Stimulated activated CD4-positive, alpha-beta T cell treated with anti-CD3 and anti-CD28 coated beads, Interleukin-4, amount 100 ng/mL, for 1 hour (primary cell): Measurements from ENCODE around the gene TOR1A.
"Not testable (repeated sequence)": the region's sequence is repeated elsewhere in the genome, so short reads cannot be mapped to it uniquely, and the experiment has no call there.

Source experiments
- DNase-seq: peaks from one replicate; pipeline ENCODE4 v3.0.0-alpha.2; 2020

Gene TOR1A

GRCh38 chr9:129779560-129780190 is 44.3 kb downstream of the TOR1A start:
- no peak for DNase-seq

GRCh38 chr9:129778469-129778868 is 45.5 kb downstream of the TOR1A start:
- no peak for DNase-seq

GRCh38 chr9:129777769-129778130 is 46.2 kb downstream of the TOR1A start:
- DNase-seq, result no peak

- DNase-seq, result peak; percentile 14
These were observed 46.8 kb downstream of the TOR1A start for GRCh38 chr9:129776938-129777768.

- DNase-seq, result no peak
These were observed 47.4 kb downstream of the TOR1A start for GRCh38 chr9:129776566-129776937.

GRCh38 chr9:129776096-129776495 is 47.8 kb downstream of the TOR1A start:
- DNase-seq, result not testable (repeated sequence)

- no peak for DNase-seq
These were observed 48.5 kb downstream of the TOR1A start for GRCh38 chr9:129775448-129775798.

- DNase-seq, result no peak
These were observed 49.0 kb downstream of the TOR1A start for GRCh38 chr9:129774791-129775447.

GRCh38 chr9:129773262-129774048 is 50.5 kb downstream of the TOR1A start:
- DNase-seq, result no peak

- DNase-seq, result no peak
These were observed 53.2 kb downstream of the TOR1A start for GRCh38 chr9:129770741-129771140.

- DNase-seq, result no peak
These were observed 54.3 kb downstream of the TOR1A start for GRCh38 chr9:129769669-129770068.

GRCh38 chr9:129768486-129768885 is 55.5 kb downstream of the TOR1A start:
- DNase-seq, result no peak

GRCh38 chr9:129765764-129766317 is 58.1 kb downstream of the TOR1A start:
- DNase-seq, result no peak

- no peak for DNase-seq
These were observed 60.7 kb downstream of the TOR1A start for GRCh38 chr9:129762985-129763926.
